Naive thymus-derived CD4-positive, alpha-beta T cell (primary cell): ENCODE results near the gene NANS. TPM values are rescaled to one million over a fixed set of nuclear protein-coding genes. Genes with fewer than 3 reads are reported as not detected.
"Not testable (repeated sequence)": the region's sequence is repeated elsewhere in the genome, so short reads cannot be mapped to it uniquely, and the experiment has no call there.

Experiments
- ATAC-seq: fragments of 150-1000 bp; cut with Tn5 transposase; 2 replicates; pipeline ENCODE4 v1.10.0; 2021; ENCODE audit warnings: mild to moderate bottlenecking, moderate library complexity
- CTCF ChIA-PET: fragments of 350-600 bp; sonication (Branson Sonifier 250); formaldehyde crosslinking; loops from one replicate; lab custom pipeline; 2021; ENCODE audit warnings: antibody characterized with exemption; lab: Charles Lee
- POLR2A ChIA-PET: fragments of 350-600 bp; sonication (Branson Sonifier 250); formaldehyde crosslinking; loops from one replicate; lab custom pipeline; 2021; ENCODE audit warnings: antibody characterized with exemption, inconsistent platforms; lab: Charles Lee
- DNase-seq, 9 donors: peaks; one replicate each; pipeline versions ENCODE4 v3.0.0 to v3.0.0-alpha.2; 2020 to 2022; ENCODE audit warnings: mixed read lengths in 1 of 9
- H3K27ac ChIP-seq: one replicate; pipeline ENCODE4 v1.7.0; 2013; ENCODE audit warnings: mild to moderate bottlenecking, low read depth, low read length, moderate library complexity
- H3K27me3 ChIP-seq, 2 donors: one replicate each; pipeline ENCODE4 v1.7.0; 2013; ENCODE audit warnings: low read length in 2 of 2, mild to moderate bottlenecking in 2 of 2, moderate library complexity in 2 of 2; ENCODE audit not compliant: control insufficient read depth in 2 of 2, insufficient read depth in 2 of 2
- H3K36me3 ChIP-seq, 3 experiments: 1 replicate in 2 of 3; 2 replicates in 1 of 3; pipeline ENCODE4 v1.7.0; 2013; ENCODE audit warnings: low read length in 3 of 3, mild to moderate bottlenecking in 3 of 3, moderate library complexity in 1 of 3; ENCODE audit not compliant: insufficient read depth in 3 of 3, control insufficient read depth in 2 of 3
- H3K4me1 ChIP-seq, 2 donors: one replicate each; pipeline ENCODE4 v1.7.0; 2013; ENCODE audit warnings: low read length in 2 of 2, mild to moderate bottlenecking in 2 of 2, moderate library complexity in 1 of 2; ENCODE audit not compliant: control insufficient read depth in 2 of 2, insufficient read depth in 2 of 2
- H3K4me3 ChIP-seq: 2 replicates; pipeline ENCODE4 v1.7.0; 2013; ENCODE audit warnings: mild to moderate bottlenecking, low read length
- H3K9me3 ChIP-seq, 3 experiments: 1 replicate in 2 of 3; 2 replicates in 1 of 3; pipeline ENCODE4 v1.7.0; 2013; ENCODE audit warnings: low read length in 3 of 3; ENCODE audit not compliant: control insufficient read depth in 2 of 3
- H3K27ac Mint-ChIP-seq, 9 donors: one replicate each; pipeline ENCODE4 v1.8.0; 2020 to 2022; ENCODE audit warnings: mixed read lengths in 9 of 9, mild to moderate bottlenecking in 8 of 9, moderate library complexity in 5 of 9, inconsistent platforms in 2 of 9
- H3K27me3 Mint-ChIP-seq, 5 donors: one replicate each; pipeline ENCODE4 v1.8.0; 2021 to 2022; ENCODE audit warnings: mixed read lengths in 5 of 5, mild to moderate bottlenecking in 1 of 5
- H3K36me3 Mint-ChIP-seq, 5 donors: one replicate each; pipeline ENCODE4 v1.8.0; 2020 to 2022; ENCODE audit warnings: mixed read lengths in 5 of 5, mild to moderate bottlenecking in 3 of 5, inconsistent platforms in 1 of 5
- H3K4me1 Mint-ChIP-seq, 7 donors: one replicate each; pipeline ENCODE4 v1.8.0; 2020 to 2022; ENCODE audit warnings: mixed read lengths in 7 of 7, mild to moderate bottlenecking in 3 of 7, inconsistent platforms in 1 of 7
- H3K4me3 Mint-ChIP-seq, 10 donors: one replicate each; pipeline ENCODE4 v1.8.0; 2020 to 2022; ENCODE audit warnings: mild to moderate bottlenecking in 10 of 10, mixed read lengths in 10 of 10, moderate library complexity in 6 of 10, inconsistent platforms in 2 of 10
- H3K9me3 Mint-ChIP-seq, 11 donors: one replicate each; pipeline ENCODE4 v1.8.0; 2020 to 2022; ENCODE audit warnings: mixed read lengths in 11 of 11, mild to moderate bottlenecking in 4 of 11, inconsistent platforms in 1 of 11, moderate library complexity in 1 of 11
- intact Hi-C, 2 donors: fragments of 100-400 bp; cut with micrococcal nuclease; formaldehyde crosslinking; loops; one replicate each; pipeline ENCODE4 v1.15.1; 2023
- polyA plus RNA-seq, 2 donors: library from polyadenylated mRNA; unstranded; fragments of 300-500 nt; fragmentation: Illumina TruSeq; gene quantifications; one replicate each; pipeline ENCODE4 v1.2.3, GENCODE V29; 2021
- total RNA-seq, 6 experiments: library from RNA in 5 of 6; stranded (reverse) in 5 of 6; gene quantifications; 1 replicate in 5 of 6; 2 replicates in 1 of 6; pipeline ENCODE4 v1.2.3 and lab custom pipeline; 2021 to 2026

NANS gene
- total and polyA plus RNA-seq, 7 experiments from 2014 or later, result 16.3 to 58.9 (median 33.2) TPM

DNA sequence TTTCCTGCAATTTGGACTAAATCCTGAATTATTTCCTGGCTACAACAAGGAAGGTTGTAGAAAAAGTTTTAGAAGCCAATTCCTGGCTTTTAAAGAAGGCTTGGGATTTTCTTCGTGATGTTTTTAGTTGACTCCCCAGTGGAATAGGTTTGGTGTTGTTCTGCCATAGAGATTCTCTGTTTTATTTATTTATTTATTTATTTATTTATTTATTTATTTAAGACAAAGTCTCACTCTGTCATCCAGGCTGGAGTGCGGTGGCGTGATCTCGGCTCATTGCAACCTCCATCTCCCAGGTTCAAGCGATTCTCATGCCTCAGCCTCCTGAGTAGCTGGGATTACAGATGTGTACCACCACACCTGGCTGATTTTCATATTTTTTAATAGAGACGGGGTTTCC is 60.6 kb downstream of the NANS start:
- peaks cover 37 to 69% (median 60%) of the 10 kb centered on the region in 7 donors for H3K4me1 Mint-ChIP-seq
- Histone ChIP-seq H3K27ac (peak overlapping the region; percentile 93), H3K4me1 (peaks cover 28 to 43% of the 10 kb centered on the region in 2 donors)
- peaks cover 3 to 15% (median 12%) of the 10 kb centered on the region in 5 donors for H3K36me3 Mint-ChIP-seq
- not testable (repeated sequence) for H3K27me3 Mint-ChIP-seq, H3K9me3 Mint-ChIP-seq, H3K9me3 ChIP-seq, ATAC-seq, H3K36me3 ChIP-seq, H3K4me3 ChIP-seq, H3K27me3 ChIP-seq, DNase-seq
- H3K4me3 Mint-ChIP-seq, result peak overlapping the region in 8 of 10 donors; percentile 37 to 100 (median 90)
- ChIA-PET CTCF (interaction anchor here (0.6 to 2.8 kb wide), 6 partner anchors 11 to 196 kb away, joined by 3 to 21 read pairs (median 4); no protein-coding TSS in a partner anchor), POLR2A (interaction anchor here (1.1 to 6.5 kb wide), 7 partner anchors 8 to 140 kb away, joined by 4 to 80 read pairs (median 41); partner anchors contain the start of gene TBC1D2)
- intact Hi-C loops, result loop anchor here (1.0 to 5.0 kb wide), 3 partner anchors 9 to 1500 kb away; partner anchors contain the start of genes ANP32B (in 1 of the 2) and CDC14B (in 1 of the 2)
- peak overlapping the region; percentile 46 to 98 (median 95) for H3K27ac Mint-ChIP-seq

DNA sequence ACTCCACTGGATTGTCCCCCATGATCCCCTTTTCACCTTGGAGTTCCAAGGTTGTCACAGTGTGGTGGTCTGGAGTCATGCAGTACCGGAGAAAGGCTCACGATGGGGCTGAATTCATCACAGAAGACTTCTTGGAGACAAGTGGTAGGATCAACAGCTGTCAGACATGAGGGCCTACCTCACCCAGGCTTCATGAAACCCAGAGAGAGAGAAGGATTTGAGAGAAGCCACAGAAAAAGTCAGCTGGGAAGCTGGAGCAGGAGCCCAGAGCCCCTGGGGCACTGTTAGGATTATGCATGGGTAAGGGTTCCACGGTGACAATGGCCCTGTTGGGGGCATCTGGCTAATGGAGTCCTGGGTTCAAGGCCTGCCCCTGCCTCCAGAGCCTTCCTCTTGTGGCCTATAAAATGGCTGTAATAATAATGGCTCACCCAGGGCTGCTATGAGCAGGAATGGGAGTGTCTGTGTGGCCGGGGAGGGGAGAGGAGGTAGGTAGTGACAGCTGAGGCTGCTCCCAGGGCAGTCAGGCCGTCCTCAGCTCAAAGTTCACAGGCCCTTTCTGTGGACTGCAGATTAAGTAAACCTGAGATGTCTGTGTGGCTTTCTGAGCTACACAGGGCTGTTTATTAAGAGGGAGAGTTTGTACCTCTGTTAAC is 61.6 kb downstream of the NANS start:
- peaks cover 0 to 3% (median 0%) of the 10 kb centered on the region in 3 experiments for H3K36me3 ChIP-seq
- POLR2A ChIA-PET, result interaction anchor here (1.0 to 6.5 kb wide), 20 partner anchors 9 to 213 kb away, joined by 3 to 80 read pairs (median 8); partner anchors contain the start of genes TBC1D2 and TRMO
- Mint-ChIP-seq H3K4me3 (peak overlapping the region; percentile 81 to 100 (median 93)), H3K36me3 (peaks cover 3 to 14% (median 9%) of the 10 kb centered on the region in 5 donors), H3K27ac (peak overlapping the region; percentile 95 to 100 (median 96)), H3K27me3 (no peaks in the 10 kb centered on the region), H3K4me1 (peaks cover 35 to 74% (median 62%) of the 10 kb centered on the region in 7 donors), H3K9me3 (no peaks in the 10 kb centered on the region)
- intact Hi-C loops, result loop anchor here (1.0 to 5.0 kb wide), 14 partner anchors 10 to 1501 kb away; partner anchors contain the start of genes ANP32B (in 1 of the 2), CDC14B (in 1 of the 2), CORO2A (in 1 of the 2) and NANS (in 1 of the 2)
- H3K9me3 ChIP-seq, result no peaks in the 10 kb centered on the region
- CTCF ChIA-PET, result interaction anchor here (0.5 to 2.8 kb wide), 20 partner anchors 10 to 199 kb away, joined by 3 to 21 read pairs (median 4); partner anchors contain the start of genes CORO2A, NANS and TBC1D2
- H3K27me3 ChIP-seq, result no peaks in the 10 kb centered on the region
- peak; percentile 87 for ATAC-seq
- H3K4me3 ChIP-seq, result peak overlapping the region; percentile 78
- peak in 8 of 9 donors; percentile 33 to 72 (median 62) for DNase-seq
- H3K27ac ChIP-seq, result peak overlapping the region; percentile 93
- peaks cover 34 to 39% of the 10 kb centered on the region in 2 donors for H3K4me1 ChIP-seq

DNA sequence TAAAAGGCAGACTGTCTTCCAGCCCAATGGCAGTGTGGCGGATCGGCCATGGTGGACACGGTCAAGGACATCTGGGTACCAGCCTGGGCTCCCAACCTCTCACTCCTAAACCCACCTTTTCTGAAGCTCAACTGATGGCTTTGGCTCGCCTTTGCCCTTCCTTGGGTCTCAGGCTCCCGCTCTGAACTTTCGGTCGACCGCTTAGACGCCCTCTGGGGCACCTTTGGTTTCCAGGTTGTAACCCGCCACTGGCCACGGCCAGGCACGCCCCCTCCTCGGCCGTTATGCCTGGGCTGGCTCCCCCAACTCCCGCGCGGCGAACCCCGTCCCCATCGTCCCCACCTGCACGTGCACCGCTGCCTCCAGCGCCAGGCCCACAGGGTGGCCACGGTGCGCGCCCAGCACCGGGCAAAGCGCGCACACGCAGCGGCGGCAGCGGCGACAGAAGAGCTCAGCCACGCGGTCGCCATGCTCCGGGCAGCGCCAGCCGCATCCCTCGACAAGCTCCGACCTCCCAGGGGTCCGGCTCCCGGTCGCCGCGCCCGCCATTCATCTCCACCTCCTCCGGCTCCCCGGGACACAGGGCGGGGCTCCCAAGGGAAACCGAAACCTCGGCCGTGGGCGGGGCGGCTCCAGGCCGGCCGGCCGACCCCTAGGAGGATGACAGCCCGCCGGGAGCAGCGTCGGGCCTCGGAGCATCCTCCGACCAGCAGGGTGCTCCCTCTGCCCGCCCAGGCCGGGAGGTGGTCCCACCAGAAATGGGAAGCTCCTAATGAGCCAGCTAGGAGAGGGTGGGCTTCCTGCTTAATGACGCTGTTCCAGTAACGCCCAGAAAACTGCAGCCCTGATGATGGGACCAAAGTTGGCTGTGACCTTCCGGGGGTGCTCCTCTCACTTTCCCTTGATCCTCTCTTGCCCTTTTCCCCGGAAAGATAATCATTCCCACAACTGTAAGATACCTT is 62.4 kb downstream of the NANS start, which contains the start of gene TRIM14:
TRIM14 (minus strand) TSS at position 583 of the 962 bp plus-strand sequence; CDS start at position 549, 34 bp downstream.
- peak; percentile 64 for ATAC-seq
- H3K27me3 Mint-ChIP-seq, result no peaks in the 10 kb centered on the region
- H3K27ac Mint-ChIP-seq, result peak within 1 kb of the TSS; percentile 95 to 100 (median 96)
- Histone ChIP-seq H3K36me3 (peaks cover 0 to 3% (median 0%) of the 10 kb centered on the region in 3 experiments), H3K4me1 (peaks cover 26 to 39% of the 10 kb centered on the region in 2 donors), H3K27me3 (no peaks in the 10 kb centered on the region), H3K4me3 (peak within 1 kb of the TSS; percentile 78), H3K27ac (peak within 1 kb of the TSS; percentile 93), H3K9me3 (no peaks in the 10 kb centered on the region)
- peaks cover 35 to 70% (median 58%) of the 10 kb centered on the region in 7 donors for H3K4me1 Mint-ChIP-seq
- peaks cover 3 to 14% (median 9%) of the 10 kb centered on the region in 5 donors for H3K36me3 Mint-ChIP-seq
- peak; percentile 23 to 79 (median 39) for DNase-seq
- intact Hi-C loops, result loop anchor here (1.0 to 5.0 kb wide), 14 partner anchors 11 to 1502 kb away; partner anchors contain the start of genes ANP32B (in 1 of the 2), CDC14B (in 1 of the 2), CORO2A (in 1 of the 2) and NANS (in 1 of the 2)
- no peaks in the 10 kb centered on the region for H3K9me3 Mint-ChIP-seq
- ChIA-PET CTCF (interaction anchor here (0.5 to 2.8 kb wide), 21 partner anchors 11 to 199 kb away, joined by 3 to 21 read pairs (median 4); partner anchors contain the start of genes CORO2A, NANS and TBC1D2), POLR2A (interaction anchor here (0.6 to 6.5 kb wide), 23 partner anchors 9 to 214 kb away, joined by 3 to 80 read pairs (median 6); partner anchors contain the start of genes TBC1D2 and TRMO)
- H3K4me3 Mint-ChIP-seq, result peak within 1 kb of the TSS; percentile 81 to 100 (median 93)

DNA sequence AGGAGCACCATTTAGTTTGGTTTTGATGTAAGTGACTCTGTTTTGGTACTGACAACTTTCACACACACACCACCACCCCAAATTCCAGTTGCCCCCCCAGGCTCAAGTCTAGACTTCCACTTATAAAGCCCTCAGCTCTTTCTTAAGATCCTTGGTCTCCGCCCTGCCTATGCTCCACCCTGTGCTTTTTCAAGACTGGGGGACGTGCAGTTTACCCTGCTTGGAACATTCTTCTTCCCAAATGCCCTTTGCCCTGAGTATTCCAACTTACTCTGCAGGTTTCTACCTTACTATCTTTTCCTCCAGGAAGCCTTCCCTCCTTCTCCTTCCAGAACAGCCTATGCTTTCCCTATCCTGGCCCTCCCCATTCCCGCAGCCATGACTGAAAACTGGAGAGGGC is 63.9 kb downstream of the NANS start:
- no peaks in the 10 kb centered on the region for H3K27me3 Mint-ChIP-seq
- ChIA-PET POLR2A (interaction anchor here (0.6 to 6.5 kb wide), 11 partner anchors 8 to 198 kb away, joined by 3 to 80 read pairs (median 12); partner anchors contain the start of genes CORO2A, TBC1D2 and TRMO), CTCF (interaction anchor here (1.0 to 2.2 kb wide), 4 partner anchors 14 to 93 kb away, joined by 3 to 10 read pairs (median 4); no protein-coding TSS in a partner anchor)
- H3K4me3 Mint-ChIP-seq, result peak overlapping the region; percentile 75 to 96 (median 88)
- no peak for DNase-seq
- peaks cover 3 to 17% (median 13%) of the 10 kb centered on the region in 5 donors for H3K36me3 Mint-ChIP-seq
- H3K27ac ChIP-seq, result peak overlapping the region; percentile 70
- H3K9me3 ChIP-seq, result no peaks in the 10 kb centered on the region
- peaks cover 0 to 14% (median 0%) of the 10 kb centered on the region in 3 experiments for H3K36me3 ChIP-seq
- H3K27me3 ChIP-seq, result no peaks in the 10 kb centered on the region
- peak overlapping the region; percentile 45 for H3K4me3 ChIP-seq
- peaks cover 26 to 39% of the 10 kb centered on the region in 2 donors for H3K4me1 ChIP-seq
- no peaks in the 10 kb centered on the region for H3K9me3 Mint-ChIP-seq
- H3K4me1 Mint-ChIP-seq, result peaks cover 35 to 61% (median 55%) of the 10 kb centered on the region in 7 donors
- H3K27ac Mint-ChIP-seq, result peak overlapping the region; percentile 72 to 98 (median 96)
- intact Hi-C loops, result no loop called here
- ATAC-seq, result no peak

DNA sequence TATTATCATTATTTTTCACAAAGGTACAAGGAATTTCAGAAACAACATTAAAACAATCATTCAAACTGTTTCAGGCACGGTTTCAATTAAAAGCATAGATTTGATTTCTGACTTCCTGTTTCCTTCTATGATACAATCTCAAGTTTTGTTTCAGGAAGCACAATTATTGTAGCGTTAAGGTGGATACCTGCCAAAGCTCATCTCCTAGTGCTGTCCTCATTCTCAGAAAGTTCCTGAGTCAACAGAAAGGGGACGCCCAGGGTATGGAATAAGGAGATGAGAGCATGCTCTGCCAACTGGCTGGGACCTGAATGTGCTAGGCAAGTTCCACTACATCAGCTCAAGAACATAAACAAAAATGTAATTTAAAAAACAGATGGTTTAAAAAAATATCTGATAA is 64.5 kb downstream of the NANS start:
- peak overlapping the region; percentile 72 to 98 (median 96) for H3K27ac Mint-ChIP-seq
- intact Hi-C loops, result no loop called here
- Histone ChIP-seq H3K9me3 (no peaks in the 10 kb centered on the region), H3K4me1 (peaks cover 26 to 39% of the 10 kb centered on the region in 2 donors), H3K27ac (peak overlapping the region; percentile 70), H3K4me3 (peak overlapping the region; percentile 45), H3K27me3 (no peaks in the 10 kb centered on the region), H3K36me3 (peaks cover 0 to 14% (median 0%) of the 10 kb centered on the region in 3 experiments)
- ATAC-seq, result no peak
- peak in 5 of 9 donors; percentile 21 to 43 (median 36) for DNase-seq
- H3K4me1 Mint-ChIP-seq, result peaks cover 35 to 61% (median 55%) of the 10 kb centered on the region in 7 donors
- H3K36me3 Mint-ChIP-seq, result peaks cover 3 to 17% (median 14%) of the 10 kb centered on the region in 5 donors
- ChIA-PET POLR2A (interaction anchor here (0.7 to 6.5 kb wide), 12 partner anchors 9 to 199 kb away, joined by 3 to 80 read pairs (median 11); partner anchors contain the start of genes CORO2A, TBC1D2 and TRMO), CTCF (interaction anchor here (0.6 to 2.2 kb wide), 7 partner anchors 15 to 259 kb away, joined by 3 to 10 read pairs (median 3); no protein-coding TSS in a partner anchor)
- no peaks in the 10 kb centered on the region for H3K27me3 Mint-ChIP-seq
- peak overlapping the region in 9 of 10 donors; percentile 80 to 96 (median 89) for H3K4me3 Mint-ChIP-seq
- H3K9me3 Mint-ChIP-seq, result no peaks in the 10 kb centered on the region
